Measurements from ENCODE around the gene ELP4.

Gene ELP4

DNA sequence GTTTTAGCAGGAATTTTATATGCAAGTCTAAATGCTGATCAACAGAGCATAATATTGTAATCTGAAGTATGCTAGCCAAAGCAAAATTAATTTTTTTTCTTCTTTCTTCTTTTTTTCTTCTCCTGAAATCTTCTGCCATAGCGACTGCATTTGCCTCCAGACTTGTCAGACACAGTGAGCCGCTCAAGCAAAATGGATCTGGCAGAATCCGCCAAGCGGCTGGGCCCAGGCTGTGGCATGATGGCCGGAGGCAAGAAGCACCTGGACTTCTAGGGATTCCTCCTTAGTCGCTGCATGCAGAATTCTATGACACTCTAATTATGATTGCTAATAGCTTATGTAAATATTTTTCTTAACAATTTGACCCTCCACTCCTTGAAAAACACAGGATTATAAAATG lies 273.7 kb downstream of the ELP4 start:
- DNase-seq = no peak

DNA sequence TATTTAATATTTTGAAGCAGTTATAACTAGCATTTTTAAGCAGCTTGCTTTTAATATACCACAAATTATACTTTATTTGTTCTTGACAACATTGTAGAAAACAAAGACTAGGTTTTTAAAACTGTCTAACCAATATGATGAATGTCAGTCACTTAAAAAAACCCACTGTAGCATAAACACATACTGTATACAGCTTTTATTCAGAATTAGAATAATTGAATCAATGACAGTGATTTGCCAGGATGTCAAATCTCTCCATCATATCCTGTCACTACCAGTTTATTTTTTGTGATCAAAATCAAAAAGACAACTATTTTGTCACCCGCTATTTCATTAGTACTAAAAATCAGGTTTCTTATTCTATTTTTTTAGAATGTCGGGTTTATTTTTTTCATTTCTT lies 275.0 kb downstream of the ELP4 start:
- no peak for DNase-seq

DNA sequence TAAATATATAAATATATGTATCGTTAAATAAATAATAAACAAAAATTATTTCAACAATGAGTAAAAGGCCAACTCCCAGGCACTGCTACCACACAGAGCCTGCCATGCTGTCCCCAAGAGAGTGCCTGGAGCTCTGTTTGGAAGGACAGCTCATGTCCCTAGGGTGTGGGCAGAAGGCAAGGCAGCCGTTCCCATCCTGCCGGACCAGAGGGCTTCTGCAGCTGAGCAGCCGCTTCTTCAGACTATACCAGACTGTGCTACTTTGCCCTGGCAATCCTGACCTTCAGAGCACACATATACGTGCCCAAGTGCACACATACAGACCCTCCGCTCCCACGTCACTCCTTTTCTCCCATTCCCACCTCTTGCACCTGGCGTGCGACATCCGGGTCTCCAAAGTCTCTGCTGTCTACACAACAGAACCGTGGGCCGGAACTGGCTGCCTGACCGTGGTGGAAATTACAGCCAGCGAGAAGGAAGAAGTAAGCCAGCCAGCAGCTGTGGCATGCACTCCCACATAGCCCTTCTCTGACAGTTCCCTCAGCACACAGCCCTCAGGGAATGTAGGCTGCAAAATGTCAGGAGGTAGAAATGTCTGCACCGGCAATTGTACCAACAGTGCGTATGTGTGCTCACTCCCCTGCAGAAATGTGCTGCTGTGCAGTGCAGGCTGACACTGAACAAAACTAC lies 277.6 kb downstream of the ELP4 start:
- DNase-seq = no peak

DNA sequence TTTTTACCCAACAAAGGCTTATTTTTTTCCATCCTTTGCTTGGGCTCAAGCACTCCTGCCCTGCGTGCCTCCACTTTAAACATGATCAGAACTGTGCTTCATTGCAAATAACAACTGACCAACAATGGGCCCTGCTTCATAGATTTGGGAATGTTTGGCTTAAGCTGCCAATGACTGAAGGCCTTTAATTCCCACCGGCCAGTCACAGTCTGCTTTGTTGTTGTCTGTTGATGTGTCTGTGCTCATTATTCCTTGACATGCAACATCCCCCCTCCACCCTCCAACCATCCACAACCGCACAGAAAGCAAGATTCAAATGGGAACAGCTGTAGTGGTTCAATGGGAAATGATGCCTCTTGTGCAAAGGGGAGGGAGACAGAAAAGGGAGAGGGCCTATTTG lies 278.5 kb downstream of the ELP4 start:
- no peak for DNase-seq

DNA sequence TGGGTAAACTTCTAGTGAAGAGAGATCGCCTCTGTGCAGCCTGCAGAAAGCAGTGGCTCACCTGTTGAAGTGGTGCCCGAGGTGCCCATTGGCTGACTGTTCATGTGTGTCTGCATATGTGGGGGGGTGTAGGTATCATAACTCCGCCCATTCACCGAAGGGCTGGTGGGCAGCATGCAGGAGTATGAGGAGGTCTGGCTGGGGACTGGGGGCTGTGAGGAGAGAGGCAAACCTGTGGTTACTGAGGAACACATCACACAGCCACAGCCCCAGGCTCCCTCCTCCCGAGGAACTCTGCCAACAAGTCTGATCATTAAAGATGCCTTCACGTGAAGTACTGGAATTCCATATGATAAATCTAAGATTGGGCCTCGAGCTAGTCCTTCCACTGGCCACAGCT lies 281.1 kb downstream of the ELP4 start:
- DNase-seq = no peak

DNA sequence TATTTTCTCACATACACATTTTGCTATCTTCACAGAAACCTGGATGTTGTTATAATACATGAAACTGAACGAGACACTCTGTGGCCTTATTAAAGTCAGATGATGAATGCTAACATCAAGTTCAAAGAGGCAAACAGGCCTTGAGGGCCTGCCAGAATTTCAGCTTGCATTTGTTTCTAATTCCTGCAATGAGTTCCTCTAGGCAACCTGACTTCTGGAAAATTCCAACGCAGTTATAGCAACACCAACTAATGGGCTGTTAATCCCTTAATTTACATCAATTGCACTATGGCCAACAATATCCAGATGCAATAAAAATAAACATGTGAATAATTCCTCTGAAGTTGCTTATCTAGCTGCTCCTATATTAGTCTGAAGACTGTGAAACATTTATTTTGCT lies 282.5 kb downstream of the ELP4 start:
- no peak for DNase-seq

DNA sequence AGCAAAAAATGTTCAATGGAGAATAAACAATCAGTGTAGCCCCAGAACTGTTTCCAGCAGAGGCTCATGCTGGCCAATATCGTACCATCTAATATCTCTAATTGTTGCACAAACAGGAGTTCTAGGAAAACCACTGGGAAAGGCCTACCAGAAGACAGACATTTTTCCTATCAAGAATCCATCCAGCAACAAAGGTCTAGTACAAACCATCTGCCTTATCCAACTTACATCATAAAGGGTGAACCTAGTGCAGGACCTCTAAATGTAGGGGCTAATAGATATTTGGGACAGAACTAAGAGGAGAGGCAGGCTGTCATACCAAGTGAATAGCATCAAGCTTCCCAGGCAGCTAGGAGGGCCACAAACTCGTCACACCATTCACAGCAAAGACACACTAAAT lies 282.9 kb downstream of the ELP4 start:
- no peak for DNase-seq

DNA sequence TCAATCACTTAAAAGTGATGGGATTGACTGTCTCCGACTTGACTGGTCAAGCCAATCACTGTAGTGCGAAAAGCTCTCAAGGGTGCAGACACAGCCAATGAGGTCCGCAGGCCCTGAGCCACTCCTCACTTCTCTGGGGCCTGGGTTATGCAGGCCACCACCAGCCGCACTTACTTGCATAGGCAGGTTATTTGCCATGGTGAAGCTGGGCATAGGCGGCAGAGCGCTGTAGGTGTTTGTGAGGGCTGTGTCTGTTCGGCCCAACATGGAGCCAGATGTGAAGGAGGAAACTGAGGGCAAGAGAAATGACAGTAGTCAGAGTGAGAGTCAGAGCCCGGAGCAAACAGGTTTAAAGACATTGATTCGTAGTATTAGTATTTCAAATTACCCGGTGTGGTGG lies 283.7 kb downstream of the ELP4 start:
- DNase-seq = no peak

DNA sequence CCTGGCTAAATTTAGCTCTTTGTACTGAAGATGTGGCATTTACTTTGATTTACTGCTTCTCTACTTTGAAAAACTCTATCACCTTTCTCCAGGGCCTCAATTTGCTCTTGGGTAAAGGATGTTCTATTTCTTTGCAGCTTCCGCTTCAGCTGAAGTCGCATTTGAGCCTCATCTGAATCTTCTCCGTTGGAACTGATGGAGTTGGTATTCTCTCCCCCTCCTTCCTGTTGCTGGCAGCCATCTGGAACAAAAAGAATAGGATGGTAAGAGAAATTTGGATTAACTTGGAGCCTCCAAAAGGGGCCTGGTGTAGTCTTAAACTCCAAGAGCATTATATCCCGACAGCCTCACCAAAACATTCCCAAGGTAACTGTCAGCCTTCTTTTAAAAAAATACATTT lies 285.0 kb downstream of the ELP4 start:
- no peak for DNase-seq

DNA sequence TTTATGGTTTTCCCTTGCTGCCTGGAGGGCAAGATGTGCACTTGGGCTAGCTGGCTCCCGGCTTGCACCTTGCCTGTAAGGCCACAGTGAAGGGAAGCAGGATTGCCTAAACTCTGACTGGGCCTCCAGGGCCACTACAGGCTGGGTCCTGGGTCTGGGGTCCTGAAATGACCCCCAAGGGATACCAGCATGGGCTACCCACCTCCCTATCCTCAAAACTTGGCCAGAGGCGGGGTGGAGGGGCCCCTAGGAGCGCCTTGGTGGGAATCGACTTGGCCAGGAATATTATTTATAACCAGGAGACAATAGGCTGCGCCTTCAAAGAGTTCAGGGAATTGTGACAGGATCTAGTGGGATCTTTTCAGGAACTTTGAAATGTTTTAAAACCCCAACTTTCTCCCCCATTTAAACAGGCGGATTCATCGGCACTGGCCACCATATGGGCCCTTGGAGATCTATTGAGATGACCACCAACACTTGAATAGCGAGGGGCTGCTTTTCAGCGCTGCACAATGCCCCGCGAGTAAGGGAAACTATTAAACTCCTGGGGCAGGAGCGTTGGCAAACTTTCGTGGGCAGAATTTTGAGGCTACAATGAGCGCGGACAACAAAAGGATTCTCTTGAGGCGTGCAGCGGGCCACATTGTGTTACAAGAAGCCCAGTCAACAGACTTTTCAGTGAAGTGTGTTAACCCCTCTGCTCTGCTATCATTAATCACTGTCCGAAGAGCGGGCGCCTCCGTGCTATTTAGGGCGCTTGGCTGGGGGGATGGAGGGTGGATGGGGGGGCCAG lies 286.3 kb downstream of the ELP4 start:
- no peak for DNase-seq

DNA sequence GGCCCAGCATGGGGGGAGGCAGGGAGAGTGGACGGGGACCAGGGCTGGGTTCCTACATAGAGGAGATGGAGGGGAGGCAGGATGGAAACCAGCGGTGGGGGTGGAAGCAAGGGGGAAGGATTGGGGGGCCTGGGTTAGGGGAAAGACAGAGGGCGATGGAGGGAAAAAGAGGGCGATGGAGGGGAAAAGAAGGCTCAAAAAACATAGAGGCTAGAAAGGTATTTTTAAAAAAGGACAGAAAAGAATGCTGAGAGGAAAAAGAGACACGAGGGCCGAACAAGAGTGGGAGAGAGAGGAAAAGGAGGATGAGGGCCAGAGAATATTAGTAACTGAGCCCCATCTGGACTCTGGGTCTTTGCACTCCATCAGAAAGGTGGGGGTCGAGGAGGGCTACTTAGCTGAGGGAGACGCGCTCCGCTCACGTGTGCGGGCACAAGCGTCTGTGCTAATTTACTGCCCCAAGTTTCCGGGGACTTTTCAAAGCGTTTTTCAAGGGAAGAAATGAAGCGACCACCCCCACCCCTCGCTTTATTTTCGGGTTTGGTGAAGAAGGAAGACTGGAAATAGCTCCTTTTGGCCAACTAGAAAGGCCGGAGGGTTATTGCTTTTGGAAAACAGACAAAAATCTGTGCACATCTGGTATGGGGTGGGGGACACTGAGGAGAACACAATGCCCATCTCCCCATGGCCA lies 287.1 kb downstream of the ELP4 start:
- DNase-seq = no peak

DNA sequence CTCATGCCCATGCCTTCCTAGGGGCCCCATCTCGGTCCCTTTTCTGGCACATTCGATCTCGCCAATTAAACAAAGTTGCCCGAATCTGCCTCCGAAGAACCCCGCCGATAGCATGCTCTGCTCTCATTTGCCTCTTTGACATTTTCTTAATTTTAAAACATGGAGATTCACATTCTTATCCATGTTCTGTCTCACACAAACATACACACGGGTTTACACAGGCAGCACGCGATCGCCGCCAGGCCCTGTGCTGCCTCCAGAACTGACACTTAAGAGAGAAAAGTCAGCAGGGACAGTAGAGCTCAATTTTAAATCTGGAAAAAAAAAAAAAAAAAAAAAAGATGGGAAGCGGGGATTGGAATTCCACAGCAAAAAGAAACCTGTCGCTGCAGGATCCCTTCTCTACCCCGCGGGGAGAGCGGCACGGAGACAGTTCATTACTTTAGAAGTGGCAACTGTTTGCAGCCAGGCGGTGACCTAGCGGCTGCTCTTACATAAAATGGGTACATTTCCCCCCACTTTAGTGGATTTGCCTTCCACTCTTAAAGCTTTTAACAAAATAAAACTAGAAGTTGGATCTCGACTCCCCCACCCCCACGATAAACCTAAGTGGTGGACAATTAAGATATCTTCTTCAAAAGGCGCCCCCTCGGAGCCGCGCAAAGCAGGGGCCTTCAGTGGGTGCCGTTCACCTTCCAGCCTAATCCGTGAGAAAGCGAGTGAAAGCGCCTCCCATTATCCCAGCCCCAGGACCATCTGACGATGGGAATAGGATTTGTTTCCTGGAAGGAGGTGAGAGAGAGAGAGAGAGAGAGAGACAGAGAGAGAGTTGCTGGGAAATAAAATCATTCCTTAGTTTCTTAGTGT lies 287.9 kb downstream of the ELP4 start:
- DNase-seq = no peak

DNA sequence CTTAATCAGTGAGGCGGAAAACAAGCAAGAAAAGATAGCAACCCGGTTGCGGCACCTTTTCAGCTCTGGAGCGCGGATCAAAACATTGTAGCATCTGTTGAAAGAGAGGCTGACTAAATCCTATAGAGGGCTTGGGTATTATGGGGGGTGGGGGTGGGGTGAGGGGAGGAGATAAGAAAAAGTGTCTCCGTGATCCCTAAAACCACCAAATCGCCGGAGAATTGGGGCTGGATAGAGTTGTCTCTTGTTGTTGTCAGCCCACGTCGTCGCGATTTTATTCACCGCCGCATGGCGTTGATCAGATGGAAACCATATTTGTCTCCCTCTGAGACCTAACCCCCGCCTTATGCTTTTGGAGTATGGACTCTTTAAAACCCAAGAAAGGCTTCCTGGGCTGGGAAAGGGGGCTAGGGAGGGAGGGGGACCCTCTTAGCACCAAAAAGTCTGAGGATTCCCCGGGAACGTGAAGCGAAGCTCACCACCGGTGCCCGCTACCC lies 288.5 kb downstream of the ELP4 start:
- no peak for DNase-seq

DNA sequence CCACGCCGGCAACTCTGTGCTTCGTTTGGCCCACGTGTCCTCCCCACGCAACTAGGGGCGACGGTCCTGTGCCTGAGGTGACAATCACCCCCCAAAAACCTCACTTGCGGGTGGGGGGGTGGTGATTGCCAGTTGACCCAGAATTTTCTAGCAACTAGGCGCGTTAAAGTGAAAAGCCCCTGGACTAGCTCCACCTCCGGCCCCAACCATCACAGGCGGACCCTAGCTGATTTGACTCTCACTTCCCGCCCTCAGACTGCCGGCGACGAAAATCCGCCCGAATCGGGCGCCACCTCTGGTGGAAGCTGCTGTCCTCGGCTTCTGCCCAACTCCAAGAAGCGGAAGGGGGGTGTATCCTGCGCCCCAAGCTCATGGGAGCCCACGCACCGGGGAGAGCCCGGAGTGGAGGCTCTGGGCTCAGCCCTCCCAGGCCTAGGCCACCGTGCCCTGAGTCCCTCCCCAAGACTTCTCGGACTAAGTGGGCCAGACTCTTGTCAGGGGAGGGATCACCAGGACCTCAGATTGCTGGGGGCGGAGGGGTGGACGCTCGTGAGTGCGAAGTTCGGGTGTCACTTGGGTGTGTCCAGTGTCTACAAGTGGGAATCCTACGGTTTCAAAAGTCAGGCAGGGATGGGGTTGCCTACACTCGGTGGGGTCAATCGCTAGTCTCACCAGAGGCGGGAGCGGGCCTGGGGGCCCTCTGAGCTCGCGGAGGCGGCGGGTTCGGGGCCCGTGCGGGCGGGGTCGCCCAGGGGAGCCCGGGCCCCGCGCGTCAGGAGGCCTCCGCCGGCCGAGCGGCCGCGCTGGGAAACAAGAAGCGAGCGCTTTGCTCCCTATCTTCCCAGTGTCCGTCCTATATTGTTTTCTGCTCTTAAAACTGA lies 289.2 kb downstream of the ELP4 start:
- DNase-seq = no peak

DNA sequence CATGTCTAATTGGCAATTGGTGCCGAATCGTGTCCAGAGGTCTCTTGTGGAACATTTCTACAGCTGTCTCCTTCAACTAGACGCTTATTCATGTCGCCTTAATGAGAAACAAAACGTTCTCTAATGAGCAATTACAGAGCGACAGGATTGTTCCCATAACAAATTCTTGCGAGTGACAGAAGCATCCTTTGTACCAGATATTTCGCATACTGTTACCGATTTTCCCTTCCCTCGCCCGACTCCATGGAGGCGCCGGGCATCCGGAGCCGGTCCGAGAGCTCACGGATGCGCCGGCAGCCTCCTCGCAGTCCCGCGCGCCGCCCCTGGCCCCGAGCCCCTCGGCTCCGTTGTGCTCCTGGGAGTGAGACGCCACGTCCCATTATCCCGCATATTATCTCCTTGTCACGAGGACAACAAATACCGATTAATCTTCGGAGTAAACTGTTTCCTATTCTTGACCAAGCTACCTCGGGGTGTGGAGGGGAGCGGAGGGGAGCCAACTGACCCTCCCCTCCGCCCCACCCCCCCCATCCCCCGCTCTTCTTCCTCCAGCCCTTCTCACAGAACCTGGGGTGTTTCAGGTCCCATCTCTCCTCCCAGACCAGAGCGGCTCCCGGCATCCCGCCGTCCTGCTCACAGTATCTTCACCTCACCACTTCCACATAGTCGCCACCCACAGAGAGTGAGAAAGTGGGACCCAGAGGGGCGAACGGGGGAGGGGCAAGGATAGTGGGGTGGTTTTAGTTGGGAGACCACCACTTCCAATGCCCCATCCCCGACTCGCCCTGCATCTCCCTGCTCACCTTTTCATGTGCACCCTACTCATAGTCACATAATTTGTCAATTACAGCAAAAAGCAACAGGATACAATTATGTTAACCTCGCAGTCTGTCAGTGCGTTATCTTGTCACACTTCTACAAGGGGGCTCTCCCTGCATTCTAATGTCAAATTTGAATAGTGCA lies 290.1 kb downstream of the ELP4 start:
- DNase-seq = no peak

DNA sequence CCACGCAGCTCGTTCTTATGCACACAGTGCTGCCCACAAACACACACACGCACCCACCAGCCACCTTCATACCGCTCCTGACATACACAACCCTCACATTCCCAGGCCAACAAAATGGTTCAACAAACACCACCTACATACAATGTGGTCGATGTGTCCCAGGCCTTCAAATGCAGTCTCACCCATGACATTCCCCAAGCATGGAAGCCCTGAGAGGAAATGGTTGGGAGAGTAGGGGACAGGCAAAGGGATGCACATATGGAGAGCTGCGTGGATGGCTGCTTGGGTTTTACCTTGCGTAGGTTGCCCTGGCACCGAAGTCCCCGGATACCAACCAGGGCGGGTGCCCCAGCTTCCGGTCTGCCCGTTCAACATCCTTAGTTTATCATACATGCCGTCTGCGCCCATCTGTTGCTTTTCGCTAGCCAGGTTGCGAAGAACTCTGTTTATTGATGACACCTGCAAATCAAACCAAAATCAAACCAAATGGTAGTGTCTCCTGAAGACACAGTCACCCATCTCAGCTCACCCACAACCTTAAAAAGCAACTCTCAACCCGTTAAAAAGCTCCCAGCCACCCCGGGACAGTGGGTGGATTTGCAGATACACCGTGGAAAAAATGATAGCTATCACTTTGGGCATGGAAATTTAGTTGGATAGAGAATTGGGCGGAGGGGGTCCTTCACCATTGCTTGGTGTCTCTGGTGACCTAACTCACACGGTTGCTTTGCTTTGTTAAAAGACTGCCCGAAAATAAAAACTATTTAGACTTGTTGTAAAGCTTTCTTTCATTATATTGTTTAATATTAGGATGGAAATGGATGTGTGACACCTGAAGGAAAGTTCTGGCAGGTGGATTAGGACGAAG lies 291.1 kb downstream of the ELP4 start:
- no peak for DNase-seq

DNA sequence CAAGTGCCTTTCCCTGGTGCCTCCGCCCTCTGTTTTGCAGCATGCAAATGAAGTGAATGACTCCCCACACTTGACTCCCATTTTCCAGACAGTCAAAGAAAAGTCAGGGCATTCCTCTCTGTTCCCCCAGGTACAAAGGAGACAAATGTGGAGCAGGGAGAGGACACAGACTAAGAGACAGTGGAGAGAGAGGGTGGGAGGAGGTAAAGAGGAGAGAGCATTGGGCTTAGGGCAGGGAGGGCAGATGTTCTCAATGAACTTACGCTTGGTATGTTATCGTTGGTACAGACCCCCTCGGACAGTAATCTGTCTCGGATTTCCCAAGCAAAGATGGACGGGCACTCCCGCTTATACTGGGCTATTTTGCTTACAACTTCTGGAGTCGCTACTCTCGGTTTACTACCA lies 291.7 kb downstream of the ELP4 start:
- no peak for DNase-seq

DNA sequence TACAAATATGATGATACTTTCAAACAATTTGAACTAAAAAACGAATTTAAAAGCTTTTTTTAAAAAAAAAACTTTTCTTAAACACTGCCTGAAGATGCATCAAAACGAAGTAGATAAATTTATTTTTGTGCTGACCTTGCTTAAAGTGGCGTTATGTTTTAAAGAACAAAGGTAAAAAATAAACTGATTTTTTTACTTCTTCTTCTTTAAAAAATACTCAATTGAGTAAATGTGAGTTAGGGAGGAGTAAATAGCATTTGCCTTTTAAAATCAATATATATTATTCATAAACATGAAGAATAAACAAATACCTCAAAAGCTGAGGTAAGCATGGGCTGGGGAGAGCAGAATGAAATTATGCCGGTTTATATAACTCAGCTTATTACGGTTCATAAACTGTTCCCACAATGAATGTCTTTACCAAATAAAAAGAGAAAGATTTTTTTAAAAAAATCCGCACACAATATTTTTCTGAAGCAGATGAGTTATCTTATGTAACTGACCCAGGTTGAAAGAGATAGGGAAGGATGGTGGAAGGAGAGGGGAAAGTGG lies 292.5 kb downstream of the ELP4 start:
- no peak for DNase-seq

DNA sequence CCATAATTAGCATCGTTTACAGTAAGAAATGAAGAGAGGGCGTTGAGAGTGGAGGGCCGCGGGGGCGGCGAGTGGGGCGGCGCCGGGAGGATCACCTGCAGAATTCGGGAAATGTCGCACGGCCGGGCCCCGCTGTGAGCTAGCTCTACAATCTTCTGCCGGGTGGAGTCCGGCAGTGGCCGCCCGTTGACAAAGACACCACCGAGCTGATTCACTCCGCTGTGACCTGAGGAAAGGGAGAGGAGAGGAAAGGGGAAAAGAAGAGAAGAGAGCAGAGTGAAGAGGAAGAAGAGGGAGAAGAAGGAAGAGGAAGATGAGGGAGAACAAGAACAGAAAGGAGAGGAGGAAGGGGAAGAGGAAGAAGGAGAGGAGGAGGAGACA lies 293.0 kb downstream of the ELP4 start:
- no peak for DNase-seq
